Neuronal stem cell (in vitro differentiated cells): ENCODE measurements around the gene HTR2A.

Experiments used
- DNase-seq: peaks from one replicate; pipeline ENCODE4 v3.0.0-alpha.2; 2013; ENCODE audit warnings: low spot score
- H2AFZ ChIP-seq: one replicate; pipeline ENCODE4 v1.6.1; 2013; ENCODE audit warnings: mild to moderate bottlenecking, low read length, inconsistent platforms
- H2AK5ac ChIP-seq: 2 replicates; pipeline ENCODE4 v1.6.1; 2013; ENCODE audit warnings: low read depth, mild to moderate bottlenecking, inconsistent platforms, low read length, moderate library complexity, mixed read lengths
- H2BK120ac ChIP-seq: 2 replicates; pipeline ENCODE4 v1.6.1; 2013; ENCODE audit warnings: low read depth, mild to moderate bottlenecking, inconsistent platforms, low read length, moderate library complexity, mixed read lengths
- H2BK12ac ChIP-seq: one replicate; pipeline ENCODE4 v1.6.1; 2013; ENCODE audit warnings: low read length, inconsistent platforms
- H2BK15ac ChIP-seq: 2 replicates; pipeline ENCODE4 v1.6.1; 2013; ENCODE audit warnings: mild to moderate bottlenecking, low read length, inconsistent platforms, mixed read lengths
- H2BK5ac ChIP-seq: one replicate; pipeline ENCODE4 v1.6.1; 2013; ENCODE audit warnings: inconsistent platforms, mild to moderate bottlenecking, low read length, moderate library complexity
- H3K14ac ChIP-seq: one replicate; pipeline ENCODE4 v1.6.1; 2013; ENCODE audit warnings: low read length, inconsistent platforms
- H3K18ac ChIP-seq: 2 replicates; pipeline ENCODE4 v1.6.1; 2013; ENCODE audit warnings: low read length, inconsistent platforms
- H3K23ac ChIP-seq: 2 replicates; pipeline ENCODE4 v1.6.1; 2013; ENCODE audit warnings: low read depth, mild to moderate bottlenecking, mixed read lengths, low read length, inconsistent platforms; ENCODE audit not compliant: poor library complexity
- H3K27ac ChIP-seq: replicated peaks from 3 replicates; pipeline ENCODE4 v1.5.1; 2013; ENCODE audit warnings: low read length, inconsistent platforms
- H3K27me3 ChIP-seq, 3 experiments: 2 replicates each; pipeline ENCODE4 v1.6.1; 2013; ENCODE audit warnings: low read length in 3 of 3, mild to moderate bottlenecking in 2 of 3, inconsistent platforms in 1 of 3, low read depth in 1 of 3, mixed read lengths in 1 of 3, moderate library complexity in 1 of 3; ENCODE audit not compliant: control insufficient read depth in 3 of 3, insufficient read depth in 3 of 3
- H3K36me3 ChIP-seq, 2 donors: replicated peaks in 1 of 2; 2 replicates each; pipeline ENCODE4 v1.6.1; 2013; ENCODE audit warnings: low read length in 2 of 2; ENCODE audit not compliant: control insufficient read depth in 2 of 2, insufficient read depth in 2 of 2
- H3K4ac ChIP-seq: 2 replicates; pipeline ENCODE4 v1.6.1; 2013; ENCODE audit warnings: inconsistent platforms, mild to moderate bottlenecking, low read length, moderate library complexity
- H3K4me1 ChIP-seq, 2 donors: 1 replicate in 1 of 2; 2 replicates in 1 of 2; pipeline ENCODE4 v1.6.1; 2013; ENCODE audit warnings: low read length in 2 of 2, low read depth in 1 of 2; ENCODE audit not compliant: control insufficient read depth in 2 of 2, insufficient read depth in 1 of 2
- H3K4me2 ChIP-seq: one replicate; pipeline ENCODE4 v1.6.1; 2013; ENCODE audit warnings: mild to moderate bottlenecking, low read length, inconsistent platforms; ENCODE audit not compliant: insufficient read depth, poor library complexity, severe bottlenecking
- H3K4me3 ChIP-seq, 2 donors: 2 replicates each; pipeline ENCODE4 v1.5.1; 2013; ENCODE audit warnings: low read length in 2 of 2, mild to moderate bottlenecking in 2 of 2, inconsistent platforms in 1 of 2, moderate library complexity in 1 of 2
- H3K79me1 ChIP-seq: one replicate; pipeline ENCODE4 v1.6.1; 2013; ENCODE audit warnings: low read depth, mild to moderate bottlenecking, inconsistent platforms, low read length, moderate library complexity
- H3K9ac ChIP-seq: one replicate; pipeline ENCODE4 v1.6.1; 2013; ENCODE audit warnings: mild to moderate bottlenecking, low read depth, low read length, inconsistent platforms; ENCODE audit not compliant: poor library complexity
- H3K9me3 ChIP-seq, 2 donors: replicated peaks in 1 of 2; 2 replicates each; pipeline versions ENCODE3 to v1.6.1; 2013; ENCODE audit warnings: low read length in 2 of 2, mild to moderate bottlenecking in 2 of 2, inconsistent platforms in 1 of 2, low read depth in 1 of 2, mixed read lengths in 1 of 2, moderate library complexity in 1 of 2; ENCODE audit not compliant: control insufficient read depth in 2 of 2, insufficient read depth in 1 of 2
- H4K8ac ChIP-seq: one replicate; pipeline ENCODE4 v1.6.1; 2013; ENCODE audit warnings: low read depth, mild to moderate bottlenecking, inconsistent platforms, low read length, moderate library complexity
- H4K91ac ChIP-seq: one replicate; pipeline ENCODE4 v1.6.1; 2013; ENCODE audit warnings: low read length, low read depth, mild to moderate bottlenecking, inconsistent platforms; ENCODE audit not compliant: poor library complexity
- WGBS, 2 donors: extraction: QIAGEN DNeasy Blood & Tissue Kit; methylation state at CpG; one replicate each; pipeline ENCODE4 v1.1.7; 2013; ENCODE audit warnings: missing lambda C conversion rate in 2 of 2, mixed read lengths in 1 of 2; ENCODE audit not compliant: insufficient read length in 2 of 2, insufficient replicate concordance in 1 of 2; ENCODE audit errors: extremely low coverage in 2 of 2; 5-methylcytosine and 5-hydroxymethylcytosine counted together

Gene HTR2A

GRCh38 chr13:46795321-46795720 is 101.5 kb downstream of the HTR2A start:
- Histone ChIP-seq H2AFZ (no peak overlapping the region), H4K91ac (no peak overlapping the region), H3K9me3 (no peaks in the 10 kb centered on the region), H3K14ac (no peak overlapping the region), H2BK12ac (no peak overlapping the region), H2BK120ac (no peak overlapping the region), H3K9ac (no peak overlapping the region), H3K4me3 (no peak overlapping the region), H2BK15ac (no peak overlapping the region), H3K27ac (no peak overlapping the region), H3K18ac (no peak overlapping the region), H3K4me2 (no peak overlapping the region), H2AK5ac (no peak overlapping the region), H3K79me1 (no peaks in the 10 kb centered on the region), H3K23ac (no peak overlapping the region), H3K4me1 (peaks cover 2 to 7% of the 10 kb centered on the region in 2 donors), H3K4ac (no peak overlapping the region), H3K36me3 (peaks cover 2 to 49% of the 10 kb centered on the region in 2 donors), H2BK5ac (no peak overlapping the region), H3K27me3 (peaks cover 0 to 3% (median 0%) of the 10 kb centered on the region in 3 experiments), H4K8ac (no peak overlapping the region)
- WGBS, 2 donors, result no CpG with 5 or more reads among the region's 6 CpGs
- no peak for DNase-seq

- no CpG with 5 or more reads among the region's 3 CpGs for WGBS, 2 donors
Measured at GRCh38 chr13:46783504-46783903, 113.3 kb downstream of the HTR2A start.

GRCh38 chr13:46782691-46783090 is 114.2 kb downstream of the HTR2A start:
- no peaks in the 10 kb centered on the region for H3K27me3 ChIP-seq
- no peak overlapping the region for H2BK120ac ChIP-seq
- no peak overlapping the region for H3K23ac ChIP-seq
- H3K4me2 ChIP-seq, result no peak overlapping the region
- no peak for DNase-seq
- no peak overlapping the region for H3K14ac ChIP-seq
- H3K79me1 ChIP-seq, result no peaks in the 10 kb centered on the region
- H3K9ac ChIP-seq, result no peak overlapping the region
- no peak overlapping the region for H2AK5ac ChIP-seq
- no peak overlapping the region for H3K18ac ChIP-seq
- no CpG with 5 or more reads among the region's 2 CpGs for WGBS, 2 donors
- H2BK5ac ChIP-seq, result no peak overlapping the region
- H3K36me3 ChIP-seq, result peaks cover 5 to 99% of the 10 kb centered on the region in 2 donors
- H2BK12ac ChIP-seq, result no peak overlapping the region
- H2AFZ ChIP-seq, result no peak overlapping the region
- no peaks in the 10 kb centered on the region for H3K9me3 ChIP-seq
- no peak overlapping the region for H3K27ac ChIP-seq
- no peak overlapping the region for H2BK15ac ChIP-seq
- H3K4me3 ChIP-seq, result no peak overlapping the region
- no peak overlapping the region for H4K91ac ChIP-seq
- H3K4me1 ChIP-seq, result no peaks in the 10 kb centered on the region
- no peak overlapping the region for H4K8ac ChIP-seq
- no peak overlapping the region for H3K4ac ChIP-seq

More at GRCh38 chr13:46783504-46783903, 113.3 kb downstream of the HTR2A start:
- Histone ChIP-seq H3K4me3 (no peak overlapping the region), H3K4ac (no peak overlapping the region), H2BK5ac (no peak overlapping the region), H3K18ac (no peak overlapping the region), H3K9ac (no peak overlapping the region), H3K4me2 (no peak overlapping the region), H2AK5ac (no peak overlapping the region), H3K27me3 (no peaks in the 10 kb centered on the region), H3K23ac (no peak overlapping the region), H2AFZ (no peak overlapping the region), H2BK120ac (no peak overlapping the region), H4K91ac (no peak overlapping the region), H2BK12ac (no peak overlapping the region), H3K9me3 (no peaks in the 10 kb centered on the region), H3K14ac (no peak overlapping the region), H2BK15ac (no peak overlapping the region), H3K79me1 (no peaks in the 10 kb centered on the region), H3K27ac (no peak overlapping the region), H4K8ac (no peak overlapping the region), H3K36me3 (peaks cover 5 to 99% of the 10 kb centered on the region in 2 donors), H3K4me1 (no peaks in the 10 kb centered on the region)
- DNase-seq, result no peak

- H4K8ac ChIP-seq, result no peak overlapping the region
- DNase-seq, result no peak
- no peak overlapping the region for H3K18ac ChIP-seq
- H2BK15ac ChIP-seq, result no peak overlapping the region
- no peak overlapping the region for H3K23ac ChIP-seq
- H3K4me2 ChIP-seq, result no peak overlapping the region
- no peak overlapping the region for H2BK5ac ChIP-seq
- no peak overlapping the region for H3K14ac ChIP-seq
- no peaks in the 10 kb centered on the region for H3K27me3 ChIP-seq
- no peak overlapping the region for H3K4me3 ChIP-seq
- H3K79me1 ChIP-seq, result no peaks in the 10 kb centered on the region
- H3K9me3 ChIP-seq, result no peaks in the 10 kb centered on the region
- H2AFZ ChIP-seq, result no peak overlapping the region
- H4K91ac ChIP-seq, result no peak overlapping the region
- no peak overlapping the region for H2BK12ac ChIP-seq
- no peak overlapping the region for H3K4ac ChIP-seq
- WGBS, 2 donors, result no CpG with 5 or more reads among the region's 1 CpG
- H3K27ac ChIP-seq, result no peak overlapping the region
- H2AK5ac ChIP-seq, result no peak overlapping the region
- H3K36me3 ChIP-seq, result peaks cover 5 to 99% of the 10 kb centered on the region in 2 donors
- H2BK120ac ChIP-seq, result no peak overlapping the region
- H3K9ac ChIP-seq, result no peak overlapping the region
- no peaks in the 10 kb centered on the region for H3K4me1 ChIP-seq
Measured at GRCh38 chr13:46782066-46782465, 114.8 kb downstream of the HTR2A start.
